GM13977 (cell line): ENCODE results near the gene VPS54.

Experiments used
- DNase-seq: peaks from one replicate; pipeline ENCODE4 v3.0.0; 2012; ENCODE audit warnings: low spot score
- CTCF ChIP-seq: IDR thresholded peaks from 2 replicates; pipeline ENCODE4 v1.5.1; 2012; ENCODE audit warnings: mild to moderate bottlenecking, control low read depth; ENCODE audit not compliant: insufficient read depth; ENCODE audit errors: extremely low read depth, missing control alignments
- in situ Hi-C: fragments of 300-500 bp; cut with MboI; formaldehyde crosslinking; loops from one replicate; pipeline ENCODE4 v1.12.0; 2022; ENCODE audit warnings: low sequenced_read_pairs, low pct_unique_long_range_greater_than_20kb, mixed read lengths, inconsistent platforms; ENCODE audit not compliant: unreplicated experiment

The VPS54 gene

GRCh38 chr2:64059270-64059669 is 40.0 kb upstream of the VPS54 start:
- no peak for TF ChIP-seq CTCF
- no peak for DNase-seq
- in situ Hi-C loops = loop anchor here (10.0 kb wide), 1 partner anchor 426 kb away; no protein-coding TSS in a partner anchor

- DNase-seq = no peak
- in situ Hi-C loops = loop anchor here (10.0 kb wide), 1 partner anchor 429 kb away; no protein-coding TSS in a partner anchor
- no peak for TF ChIP-seq CTCF
Measured at GRCh38 chr2:64056021-64056420, 36.8 kb upstream of the VPS54 start.

- TF ChIP-seq CTCF = no peak
- no peak for DNase-seq
- in situ Hi-C loops = loop anchor here (10.0 kb wide), 1 partner anchor 430 kb away; no protein-coding TSS in a partner anchor
Measured at GRCh38 chr2:64054161-64054915, 35.1 kb upstream of the VPS54 start.

GRCh38 chr2:64052463-64053241 is 33.4 kb upstream of the VPS54 start:
- no peak for DNase-seq
- no peak for TF ChIP-seq CTCF
- in situ Hi-C loops = loop anchor here (10.0 kb wide), 1 partner anchor 432 kb away; no protein-coding TSS in a partner anchor

GRCh38 chr2:64049633-64050220 is 30.5 kb upstream of the VPS54 start:
- peak; percentile 76 for DNase-seq
- peak; percentile 82 for TF ChIP-seq CTCF
- in situ Hi-C loops = loop anchor here (5.0 to 10.0 kb wide), 2 partner anchors 278 to 435 kb away; no protein-coding TSS in a partner anchor

- in situ Hi-C loops = loop anchor here (5.0 kb wide), 1 partner anchor 281 kb away; no protein-coding TSS in a partner anchor
- TF ChIP-seq CTCF = no peak
- no peak for DNase-seq
Measured at GRCh38 chr2:64045938-64046337, 26.7 kb upstream of the VPS54 start.
